SIG-M5 treated with dmso at 0.1 percent for 504 hours (cell line): ENCODE results near the gene HAS3.
A peak's percentile ranks its signal among the peaks of the same experiment; 100 is the strongest.
"Not testable (repeated sequence)": the region's sequence is repeated elsewhere in the genome, so short reads cannot be mapped to it uniquely, and the experiment has no call there.

Source experiments
- DNase-seq: peaks from one replicate; lab custom pipeline; 2025; ENCODE audit not compliant: unreplicated experiment; lab: John Stamatoyannopoulos, UW

Gene HAS3

DNA sequence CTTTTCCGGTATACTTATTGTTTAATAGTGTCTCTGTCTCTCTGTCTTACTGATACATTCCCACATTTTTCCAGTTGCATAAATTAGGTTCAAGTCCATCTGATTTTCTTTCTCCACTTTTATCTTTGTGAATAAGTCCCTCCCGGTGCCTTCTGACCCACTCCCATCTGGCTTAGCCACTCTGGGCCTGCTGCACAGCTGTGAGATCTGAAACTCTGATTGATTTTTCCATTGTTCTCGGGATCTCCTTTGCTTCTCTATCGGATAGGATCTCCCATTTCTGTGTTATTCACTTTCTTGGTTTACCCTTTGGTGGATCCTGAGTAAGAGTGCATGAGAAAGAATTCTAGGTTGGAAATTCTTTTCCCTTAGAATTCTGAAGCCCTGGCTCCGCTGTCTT lies 35.6 kb downstream of the HAS3 start:
- DNase-seq, result no peak

- DNase-seq, result no peak
Observed at GRCh38 chr16:69141936-69142335, 36.5 kb downstream of the HAS3 start.

DNA sequence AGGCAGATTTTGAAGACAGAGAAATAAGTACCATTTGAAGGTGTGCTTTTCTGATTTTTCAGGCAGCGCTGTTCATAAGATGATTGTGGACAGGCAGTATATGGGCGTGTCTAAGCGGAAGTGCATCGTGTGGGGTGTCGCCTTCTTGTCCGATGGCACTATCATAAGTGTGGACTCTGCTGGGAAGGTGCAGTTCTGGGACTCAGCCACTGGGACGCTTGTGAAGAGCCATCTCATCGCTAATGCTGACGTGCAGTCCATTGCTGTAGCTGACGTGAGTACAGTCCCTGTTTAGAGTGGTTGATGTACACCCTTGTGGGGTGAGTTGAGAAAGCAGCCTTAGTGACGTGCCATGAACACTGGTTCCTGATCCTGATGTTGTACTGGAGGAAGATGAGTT lies 37.7 kb downstream of the HAS3 start:
- peak; percentile 22 for DNase-seq

DNA sequence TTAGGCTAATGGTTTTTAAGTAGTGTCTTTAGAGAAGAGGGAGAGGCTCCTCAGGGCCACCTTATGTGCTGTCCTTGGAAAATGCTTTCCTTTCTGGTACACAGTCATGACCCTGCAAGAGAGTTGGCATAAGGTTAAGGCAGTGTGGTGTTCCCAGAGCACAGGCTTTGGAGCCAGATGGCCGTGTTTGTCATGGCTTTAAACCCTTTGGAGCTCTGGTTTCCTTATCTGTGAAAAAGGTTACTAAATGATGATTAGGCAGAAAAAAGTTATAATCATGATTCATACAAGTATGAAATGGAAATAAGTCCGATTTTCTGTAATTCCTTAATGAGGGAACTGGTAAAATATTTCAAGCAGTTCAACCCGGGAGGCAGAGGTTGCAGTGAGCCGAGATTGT lies 40.2 kb downstream of the HAS3 start:
- no peak for DNase-seq

- not testable (repeated sequence) for DNase-seq
Observed at GRCh38 chr16:69149621-69150020, 44.2 kb downstream of the HAS3 start.

GRCh38 chr16:69150146-69150865 lies 44.9 kb downstream of the HAS3 start:
- DNase-seq, result peak; percentile 45

- DNase-seq, result no peak
Observed at GRCh38 chr16:69157196-69157595, 51.7 kb downstream of the HAS3 start.

GRCh38 chr16:69160192-69160591 lies 54.7 kb downstream of the HAS3 start:
- DNase-seq, result no peak

DNA sequence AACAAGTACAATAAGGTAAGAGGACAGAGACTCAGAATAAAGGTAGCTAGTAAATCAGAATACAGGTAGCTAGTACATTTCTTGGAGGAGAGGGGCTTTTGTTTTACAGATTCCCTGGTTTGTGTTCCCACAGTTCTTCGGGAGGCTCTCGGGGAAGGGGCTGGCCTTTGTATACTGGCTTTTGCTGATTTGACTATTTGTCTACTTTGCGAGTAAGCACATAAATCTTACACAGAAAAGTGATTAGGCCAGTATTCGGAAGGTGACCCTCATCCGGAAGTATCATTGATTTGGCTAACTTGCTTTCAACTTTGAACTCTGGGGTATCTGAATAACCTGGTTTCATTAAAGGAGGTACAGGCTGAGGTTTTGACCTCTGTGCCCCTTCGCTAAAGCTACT lies 60.1 kb downstream of the HAS3 start:
- DNase-seq, result no peak

DNA sequence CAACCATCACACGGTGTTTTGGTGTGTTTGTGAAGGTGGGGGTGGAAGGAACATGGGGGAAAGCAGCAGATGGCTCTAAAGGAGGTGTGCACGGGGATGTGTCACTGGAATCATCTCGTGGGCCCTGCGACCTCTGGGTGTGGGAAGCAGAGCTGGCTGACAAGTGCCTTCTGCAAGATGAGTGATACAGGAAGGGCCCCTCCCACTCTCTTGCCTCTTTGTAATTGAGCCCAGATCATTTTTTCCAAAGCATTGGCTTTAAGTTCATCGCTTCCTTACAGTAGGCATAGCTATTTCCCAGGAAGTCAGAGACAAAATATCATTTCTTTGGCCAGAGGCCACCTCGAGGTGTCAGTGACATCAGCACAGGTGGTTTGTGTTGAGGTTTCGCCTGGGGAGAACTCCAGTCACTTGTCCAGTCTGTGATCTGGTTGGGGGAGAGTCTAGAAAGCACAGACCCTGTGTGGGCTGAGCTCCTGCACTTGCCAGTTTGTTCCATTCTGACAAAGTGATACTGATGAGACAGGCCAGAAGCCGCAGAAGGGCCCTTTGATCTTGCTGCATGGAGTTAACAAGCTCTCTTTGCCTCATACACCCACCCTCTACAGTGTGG lies 60.9 kb downstream of the HAS3 start:
- no peak for DNase-seq

- no peak for DNase-seq
Observed at GRCh38 chr16:69166946-69167930, 61.8 kb downstream of the HAS3 start.
